Right lung (tissue), 5 donors: Measurements from ENCODE around the gene ANAPC5. TPM values are rescaled to one million over a fixed set of nuclear protein-coding genes. Genes with fewer than 3 reads are reported as not detected.
"Not testable (repeated sequence)": the region's sequence is repeated elsewhere in the genome, so short reads cannot be mapped to it uniquely, and the experiment has no call there.

ENCODE experiments used
- DNase-seq, 2 donors: peaks; one replicate each; pipeline ENCODE4 v3.0.0-alpha.2; 2013
- polyA plus RNA-seq, 5 donors: library from polyadenylated mRNA; unstranded; fragments of 120-200 nt; gene quantifications; one replicate each; pipeline versions ENCODE4 v1.2.1 to v1.2.3, GENCODE V29; 2013; ENCODE audit warnings: inconsistent platforms in 1 of 5, low replicate concordance in 1 of 5; ENCODE audit not compliant: insufficient read length in 5 of 5, insufficient read depth in 1 of 5

ANAPC5 gene
- polyA plus RNA-seq, 5 donors = 143 to 198 (median 170) TPM

GRCh38 chr12:121288986-121289385 is 63.2 kb downstream of the ANAPC5 start:
- DNase-seq = peak; percentile 54 to 71

- DNase-seq = no peak
Observed at GRCh38 chr12:121288158-121288845, 63.9 kb downstream of the ANAPC5 start.

- DNase-seq = no peak
Observed at GRCh38 chr12:121287267-121287954, 64.8 kb downstream of the ANAPC5 start.

- no peak for DNase-seq
Observed at GRCh38 chr12:121285856-121286255, 66.4 kb downstream of the ANAPC5 start.

GRCh38 chr12:121284551-121285390 is 67.4 kb downstream of the ANAPC5 start:
- no peak for DNase-seq

- DNase-seq = no peak
Observed at GRCh38 chr12:121283841-121284240, 68.4 kb downstream of the ANAPC5 start.

GRCh38 chr12:121283388-121283787 is 68.8 kb downstream of the ANAPC5 start:
- DNase-seq = no peak

- DNase-seq = not testable (repeated sequence)
Observed at GRCh38 chr12:121282910-121283309, 69.3 kb downstream of the ANAPC5 start.

GRCh38 chr12:121282072-121282742 is 70.0 kb downstream of the ANAPC5 start:
- DNase-seq = no peak

GRCh38 chr12:121281116-121281515 is 71.1 kb downstream of the ANAPC5 start:
- DNase-seq = not testable (repeated sequence)

- DNase-seq = not testable (repeated sequence)
Observed at GRCh38 chr12:121280531-121280930, 71.7 kb downstream of the ANAPC5 start.

GRCh38 chr12:121279507-121279915 is 72.7 kb downstream of the ANAPC5 start:
- DNase-seq = peak; percentile 51

GRCh38 chr12:121279071-121279375 is 73.2 kb downstream of the ANAPC5 start:
- DNase-seq = no peak

GRCh38 chr12:121278169-121279070 is 73.8 kb downstream of the ANAPC5 start:
- no peak for DNase-seq

- DNase-seq = no peak
Observed at GRCh38 chr12:121277374-121277759, 74.8 kb downstream of the ANAPC5 start.

GRCh38 chr12:121274036-121274763 is 78.0 kb downstream of the ANAPC5 start:
- no peak for DNase-seq

- no peak for DNase-seq
Observed at GRCh38 chr12:121273364-121273896, 78.8 kb downstream of the ANAPC5 start.

GRCh38 chr12:121267822-121268221 is 84.4 kb downstream of the ANAPC5 start:
- DNase-seq = no peak

- no peak for DNase-seq
Observed at GRCh38 chr12:121264951-121265515, 87.2 kb downstream of the ANAPC5 start.

- no peak for DNase-seq
Observed at GRCh38 chr12:121264135-121264534, 88.1 kb downstream of the ANAPC5 start.
